ENCODE data around the gene SYCE3. TPM values are rescaled to one million over a fixed set of nuclear protein-coding genes. Genes with fewer than 3 reads are reported as not detected.

The SYCE3 gene
- total RNA-seq, 1 experiment from 2014 or later, result not detected

DNA sequence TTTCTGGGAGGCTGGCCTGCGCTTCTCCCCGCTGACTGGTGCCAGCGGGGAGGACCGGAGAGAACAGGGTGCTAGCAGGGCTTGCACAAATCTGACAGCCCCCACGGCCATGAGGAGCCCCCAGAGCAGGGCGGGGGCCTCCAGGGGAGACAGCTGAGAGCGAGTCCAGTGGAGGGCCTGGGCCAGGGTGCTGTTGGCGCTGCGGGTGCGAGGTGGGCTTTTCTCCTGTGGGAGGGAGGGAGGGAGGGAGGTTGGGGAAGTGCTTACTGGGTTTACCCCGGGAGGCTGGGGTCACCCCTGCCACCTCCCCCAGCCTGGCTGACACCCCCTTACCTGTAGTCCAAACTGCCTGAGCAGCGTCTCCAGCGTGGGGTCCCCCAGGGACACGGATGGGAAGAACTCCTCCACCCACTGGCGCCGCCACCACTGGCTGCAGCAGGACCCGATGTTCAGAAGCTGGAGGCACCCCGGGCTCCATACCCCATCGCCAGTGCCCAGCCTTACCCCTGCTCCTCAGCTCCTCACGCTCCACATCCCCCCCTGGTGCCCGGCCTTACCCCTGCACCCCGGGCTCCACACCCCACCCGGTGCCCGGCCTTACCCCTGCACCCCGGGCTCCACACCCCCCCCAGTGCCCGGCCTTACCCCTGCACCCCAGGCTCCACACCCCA lies 59.1 kb downstream of the SYCE3 start:
- Mint-ChIP-seq H3K36me3 (ENCODE audit: insufficient read depth, unreplicated experiment) (peaks cover 8% of the 10 kb centered on the region), H3K27ac (ENCODE audit: unreplicated experiment) (no peak overlapping the region), H3K9me3 (ENCODE audit: unreplicated experiment) (no peaks in the 10 kb centered on the region), H3K27me3 (ENCODE audit: insufficient read depth, unreplicated experiment) (no peaks in the 10 kb centered on the region), H3K4me1 (ENCODE audit: low read depth, unreplicated experiment) (no peaks in the 10 kb centered on the region), H3K4me3 (ENCODE audit: unreplicated experiment) (no peak overlapping the region)
- BruUV-seq (replicated peaks), result no TSS peak
- peak in 1 of 2 experiments; percentile 31 for DNase-seq
- Histone ChIP-seq H3K4me3 (ENCODE audit: low read depth, low read length) (no peak overlapping the region), H3K9me3 (no peaks in the 10 kb centered on the region), H3K27me3 (replicated peaks; ENCODE audit: control insufficient read depth, insufficient read depth, low read length) (no peaks in the 10 kb centered on the region), H3K4me1 (no peaks in the 10 kb centered on the region), H3K36me3 (ENCODE audit: control insufficient read depth, insufficient read depth, low read length) (no peaks in the 10 kb centered on the region; the same call in 1 of the 2 replicates)
- TF ChIP-seq CTCF (IDR thresholded peaks at IDR 0.05; ENCODE audit: insufficient read depth in 1 of 2, low read depth in 1 of 2, low read length in 1 of 2, severe bottlenecking in 1 of 2, unreplicated experiment in 1 of 2), result no peak
- ChIA-PET POLR2A (no interaction called here), CTCF (no interaction called here)
- intact Hi-C loops (cut with micrococcal nuclease; ENCODE audit: unreplicated experiment), result loop anchor here (10.0 kb wide), 1 partner anchor 109 kb away; no protein-coding TSS in a partner anchor

DNA sequence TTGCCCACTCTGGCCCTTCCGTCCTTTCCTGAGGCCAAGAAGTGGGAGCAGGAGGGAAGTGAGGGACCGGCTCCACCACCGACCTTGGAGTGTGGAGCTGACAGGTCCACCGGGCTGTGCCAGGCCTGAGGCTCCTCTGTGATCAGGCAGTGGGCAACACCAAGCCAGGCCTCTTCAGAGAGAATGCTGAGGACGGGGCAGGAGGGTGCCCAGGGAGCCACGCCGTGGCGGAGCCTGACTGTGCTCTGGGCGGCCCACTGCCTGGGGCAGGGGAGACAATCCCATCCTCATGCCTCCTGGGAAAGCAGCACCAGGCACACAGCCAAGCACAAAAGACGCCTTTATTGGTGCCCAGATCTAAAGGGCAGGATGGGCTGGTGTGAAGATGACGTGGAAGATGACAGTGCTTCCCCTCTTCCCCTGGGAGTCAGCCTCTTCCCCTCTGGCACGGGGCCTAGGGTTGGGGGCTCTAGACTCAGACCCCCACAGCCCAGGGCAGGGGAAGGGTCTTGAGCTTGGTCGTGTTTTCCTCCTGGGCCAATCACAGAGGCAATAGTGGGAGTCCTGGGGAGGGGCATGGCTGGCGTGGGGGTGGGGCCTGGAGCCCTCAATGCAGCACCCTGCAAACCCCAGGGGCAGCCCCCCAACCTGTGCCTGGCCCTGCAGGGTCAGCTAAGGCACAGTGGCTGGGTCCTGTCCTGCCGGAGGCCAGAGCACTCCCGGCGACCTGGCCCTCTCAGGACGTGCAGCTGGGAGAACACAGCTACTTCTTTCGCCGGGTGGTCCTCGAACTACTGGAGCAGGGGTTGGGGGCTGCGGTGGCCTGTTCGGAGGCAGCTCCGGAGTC lies 59.9 kb downstream of the SYCE3 start:
- ChIA-PET CTCF (no interaction called here), POLR2A (no interaction called here)
- peaks cover 3% of the 10 kb centered on the region for H3K4me1 Mint-ChIP-seq (ENCODE audit: low read depth, unreplicated experiment)
- H3K4me3 ChIP-seq (ENCODE audit: low read depth, low read length), result no peak overlapping the region
- no peak for TF ChIP-seq CTCF (IDR thresholded peaks at IDR 0.05; ENCODE audit: insufficient read depth in 1 of 2, low read depth in 1 of 2, low read length in 1 of 2, severe bottlenecking in 1 of 2, unreplicated experiment in 1 of 2)
- H3K27me3 ChIP-seq (replicated peaks; ENCODE audit: control insufficient read depth, insufficient read depth, low read length), result no peaks in the 10 kb centered on the region
- no peaks in the 10 kb centered on the region for H3K27me3 Mint-ChIP-seq (ENCODE audit: insufficient read depth, unreplicated experiment)
- no peaks in the 10 kb centered on the region for H3K9me3 Mint-ChIP-seq (ENCODE audit: unreplicated experiment)
- no peaks in the 10 kb centered on the region; the same call in 1 of the 2 replicates for H3K36me3 ChIP-seq (ENCODE audit: control insufficient read depth, insufficient read depth, low read length)
- no peak for DNase-seq
- no peaks in the 10 kb centered on the region for H3K9me3 ChIP-seq
- intact Hi-C loops (cut with micrococcal nuclease; ENCODE audit: unreplicated experiment), result loop anchor here (10.0 kb wide), 1 partner anchor 108 kb away; no protein-coding TSS in a partner anchor
- no peak overlapping the region for H3K4me3 Mint-ChIP-seq (ENCODE audit: unreplicated experiment)
- no peak overlapping the region for H3K27ac Mint-ChIP-seq (ENCODE audit: unreplicated experiment)
- H3K4me1 ChIP-seq, result peaks cover 2% of the 10 kb centered on the region; the same call in 1 of the 2 replicates
- peaks cover 2% of the 10 kb centered on the region for H3K36me3 Mint-ChIP-seq (ENCODE audit: insufficient read depth, unreplicated experiment)
- TSS peak; percentile 29 for BruUV-seq (replicated peaks)

GRCh38 chr22:50502096-50502495 lies 60.6 kb downstream of the SYCE3 start:
- Mint-ChIP-seq H3K9me3 (ENCODE audit: unreplicated experiment) (no peaks in the 10 kb centered on the region), H3K27me3 (ENCODE audit: insufficient read depth, unreplicated experiment) (no peaks in the 10 kb centered on the region), H3K27ac (ENCODE audit: unreplicated experiment) (no peak overlapping the region), H3K4me1 (ENCODE audit: low read depth, unreplicated experiment) (peaks cover 7% of the 10 kb centered on the region), H3K36me3 (ENCODE audit: insufficient read depth, unreplicated experiment) (peaks cover 5% of the 10 kb centered on the region), H3K4me3 (ENCODE audit: unreplicated experiment) (no peak overlapping the region)
- ChIA-PET POLR2A (no interaction called here), CTCF (no interaction called here)
- Histone ChIP-seq H3K36me3 (ENCODE audit: control insufficient read depth, insufficient read depth, low read length) (no peaks in the 10 kb centered on the region; the same call in 1 of the 2 replicates), H3K9me3 (no peaks in the 10 kb centered on the region), H3K4me3 (ENCODE audit: low read depth, low read length) (no peak overlapping the region), H3K4me1 (peaks cover 6% of the 10 kb centered on the region; the same call in 1 of the 2 replicates), H3K27me3 (replicated peaks; ENCODE audit: control insufficient read depth, insufficient read depth, low read length) (no peaks in the 10 kb centered on the region)
- intact Hi-C loops (cut with micrococcal nuclease; ENCODE audit: unreplicated experiment), result loop anchor here (10.0 kb wide), 1 partner anchor 107 kb away; no protein-coding TSS in a partner anchor
- no peak for DNase-seq
- BruUV-seq (replicated peaks), result no TSS peak
- no peak for TF ChIP-seq CTCF (IDR thresholded peaks at IDR 0.05; ENCODE audit: insufficient read depth in 1 of 2, low read depth in 1 of 2, low read length in 1 of 2, severe bottlenecking in 1 of 2, unreplicated experiment in 1 of 2)

Data from Caco-2 (cell line).